Measurements from ENCODE around the gene NT5C.
A peak's percentile ranks its signal among the peaks of the same experiment; 100 is the strongest.

NT5C gene

DNA sequence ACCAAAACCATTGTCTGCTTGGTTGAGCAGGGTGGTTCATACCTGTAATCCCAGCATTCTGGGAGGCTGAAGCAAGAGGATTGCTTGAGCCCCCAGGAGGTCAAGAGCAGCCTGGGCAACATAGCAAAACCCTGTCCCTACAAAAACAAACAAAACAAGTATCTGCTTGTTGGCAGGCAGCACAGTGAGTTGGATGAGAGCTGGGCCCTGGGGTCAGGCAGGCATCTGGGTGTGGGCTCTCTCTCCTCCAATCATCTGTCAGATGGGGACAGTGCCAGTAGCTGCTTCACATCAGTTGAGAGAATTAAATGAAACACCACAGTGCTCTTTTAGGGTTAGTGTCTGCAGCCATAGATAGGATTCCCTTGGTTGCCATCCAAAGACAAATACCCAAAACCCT lies 16.0 kb downstream of the NT5C start:
- H3K27ac ChIP-seq (ENCODE audit: low read depth, low read length): no peak overlapping the region
- 0 out of 2 replicates have a peak, but pooled peaks cover 3% of the 10 kb centered on the region for H3K36me3 ChIP-seq (ENCODE audit: control insufficient read depth, low read length)
- H3K4me2 ChIP-seq (ENCODE audit: low read length): no peak overlapping the region
- TF ChIP-seq EZH2phosphoT487 (IDR thresholded peaks at IDR 0.05; ENCODE audit: borderline replicate concordance, low read length): no peak
- no peaks in the 10 kb centered on the region for H3K9me3 ChIP-seq (ENCODE audit: control insufficient read depth, insufficient read depth, low read length)
- no peak overlapping the region for H3K4me3 ChIP-seq (ENCODE audit: low read length)
- H3K9me2 ChIP-seq (replicated peaks; ENCODE audit: control insufficient read depth, low read length): no peaks in the 10 kb centered on the region
- no peaks in the 10 kb centered on the region for H4K20me1 ChIP-seq (ENCODE audit: control insufficient read depth, insufficient read depth, low read depth, low read length)
- peaks cover 8% of the 10 kb centered on the region for H3K79me2 ChIP-seq (ENCODE audit: control insufficient read depth, low read length)
- peaks cover 34% of the 10 kb centered on the region for H3K4me1 ChIP-seq (ENCODE audit: control insufficient read depth, low read length)
- no peaks in the 10 kb centered on the region for H3K27me3 ChIP-seq (ENCODE audit: control insufficient read depth, low read length)
- H3F3A ChIP-seq (ENCODE audit: control insufficient read depth, insufficient read depth): 0 out of 2 replicates have a peak, but pooled peaks cover 3% of the 10 kb centered on the region

DNA sequence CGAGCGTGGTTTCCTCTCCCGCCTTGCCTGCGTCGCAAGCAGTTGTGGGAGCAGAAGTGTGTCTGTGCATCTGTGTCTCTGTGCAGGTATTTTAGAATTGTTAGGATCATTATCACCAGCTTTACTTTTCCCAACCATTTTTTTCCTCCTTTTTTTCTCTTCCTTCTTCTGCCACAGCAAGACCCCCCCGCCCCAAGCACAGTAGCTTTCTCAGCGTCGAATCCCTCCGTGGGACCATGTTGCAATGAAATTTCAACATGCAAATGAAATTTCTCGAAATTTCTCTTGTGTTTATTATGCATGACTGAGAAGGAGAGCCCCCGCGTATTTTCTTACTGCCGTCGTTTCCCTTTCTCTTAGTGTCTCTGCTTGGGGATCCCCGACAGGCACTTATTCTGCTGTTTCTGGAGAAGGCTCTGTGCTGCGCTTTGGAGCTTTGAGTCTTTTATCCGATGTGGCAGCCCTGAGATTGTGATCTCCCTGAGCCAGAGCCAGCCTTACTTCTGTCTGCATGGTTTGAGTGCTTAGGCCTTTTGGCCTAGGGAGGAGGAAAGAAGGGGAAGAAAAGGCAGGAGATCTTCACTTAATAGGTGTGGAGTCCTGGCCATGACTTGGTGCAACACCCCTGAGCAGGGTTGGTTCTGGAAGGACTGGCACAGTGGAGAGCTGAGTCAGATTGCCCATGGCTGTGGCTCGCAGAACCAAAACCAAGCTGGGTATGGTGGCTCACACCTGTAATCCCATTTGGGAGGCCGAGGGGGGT lies 16.8 kb downstream of the NT5C start:
- Histone ChIP-seq H3K4me1 (ENCODE audit: control insufficient read depth, low read length) (peaks cover 38% of the 10 kb centered on the region), H3K27ac (ENCODE audit: low read depth, low read length) (no peak overlapping the region), H3K9me2 (replicated peaks; ENCODE audit: control insufficient read depth, low read length) (no peaks in the 10 kb centered on the region), H4K20me1 (ENCODE audit: control insufficient read depth, insufficient read depth, low read depth, low read length) (no peaks in the 10 kb centered on the region), H3K4me3 (ENCODE audit: low read length) (peak overlapping the region; percentile 78), H3K79me2 (ENCODE audit: control insufficient read depth, low read length) (peaks cover 12% of the 10 kb centered on the region), H3F3A (ENCODE audit: control insufficient read depth, insufficient read depth) (0 out of 2 replicates have a peak, but pooled peaks cover 3% of the 10 kb centered on the region), H3K9me3 (ENCODE audit: control insufficient read depth, insufficient read depth, low read length) (no peaks in the 10 kb centered on the region), H3K36me3 (ENCODE audit: control insufficient read depth, low read length) (0 out of 2 replicates have a peak, but pooled peaks cover 3% of the 10 kb centered on the region), H3K4me2 (ENCODE audit: low read length) (peak overlapping the region; percentile 95), H3K27me3 (ENCODE audit: control insufficient read depth, low read length) (no peaks in the 10 kb centered on the region)
- TF ChIP-seq EZH2phosphoT487 (IDR thresholded peaks at IDR 0.05; ENCODE audit: borderline replicate concordance, low read length): no peak
- TF ChIP-seq, protein P1, sequence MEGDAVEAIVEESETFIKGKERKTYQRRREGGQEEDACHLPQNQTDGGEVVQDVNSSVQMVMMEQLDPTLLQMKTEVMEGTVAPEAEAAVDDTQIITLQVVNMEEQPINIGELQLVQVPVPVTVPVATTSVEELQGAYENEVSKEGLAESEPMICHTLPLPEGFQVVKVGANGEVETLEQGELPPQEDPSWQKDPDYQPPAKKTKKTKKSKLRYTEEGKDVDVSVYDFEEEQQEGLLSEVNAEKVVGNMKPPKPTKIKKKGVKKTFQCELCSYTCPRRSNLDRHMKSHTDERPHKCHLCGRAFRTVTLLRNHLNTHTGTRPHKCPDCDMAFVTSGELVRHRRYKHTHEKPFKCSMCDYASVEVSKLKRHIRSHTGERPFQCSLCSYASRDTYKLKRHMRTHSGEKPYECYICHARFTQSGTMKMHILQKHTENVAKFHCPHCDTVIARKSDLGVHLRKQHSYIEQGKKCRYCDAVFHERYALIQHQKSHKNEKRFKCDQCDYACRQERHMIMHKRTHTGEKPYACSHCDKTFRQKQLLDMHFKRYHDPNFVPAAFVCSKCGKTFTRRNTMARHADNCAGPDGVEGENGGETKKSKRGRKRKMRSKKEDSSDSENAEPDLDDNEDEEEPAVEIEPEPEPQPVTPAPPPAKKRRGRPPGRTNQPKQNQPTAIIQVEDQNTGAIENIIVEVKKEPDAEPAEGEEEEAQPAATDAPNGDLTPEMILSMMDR (IDR thresholded peaks at IDR 0.05; ENCODE audit: low read depth, low read length, poor library complexity, severe bottlenecking): no peak

DNA sequence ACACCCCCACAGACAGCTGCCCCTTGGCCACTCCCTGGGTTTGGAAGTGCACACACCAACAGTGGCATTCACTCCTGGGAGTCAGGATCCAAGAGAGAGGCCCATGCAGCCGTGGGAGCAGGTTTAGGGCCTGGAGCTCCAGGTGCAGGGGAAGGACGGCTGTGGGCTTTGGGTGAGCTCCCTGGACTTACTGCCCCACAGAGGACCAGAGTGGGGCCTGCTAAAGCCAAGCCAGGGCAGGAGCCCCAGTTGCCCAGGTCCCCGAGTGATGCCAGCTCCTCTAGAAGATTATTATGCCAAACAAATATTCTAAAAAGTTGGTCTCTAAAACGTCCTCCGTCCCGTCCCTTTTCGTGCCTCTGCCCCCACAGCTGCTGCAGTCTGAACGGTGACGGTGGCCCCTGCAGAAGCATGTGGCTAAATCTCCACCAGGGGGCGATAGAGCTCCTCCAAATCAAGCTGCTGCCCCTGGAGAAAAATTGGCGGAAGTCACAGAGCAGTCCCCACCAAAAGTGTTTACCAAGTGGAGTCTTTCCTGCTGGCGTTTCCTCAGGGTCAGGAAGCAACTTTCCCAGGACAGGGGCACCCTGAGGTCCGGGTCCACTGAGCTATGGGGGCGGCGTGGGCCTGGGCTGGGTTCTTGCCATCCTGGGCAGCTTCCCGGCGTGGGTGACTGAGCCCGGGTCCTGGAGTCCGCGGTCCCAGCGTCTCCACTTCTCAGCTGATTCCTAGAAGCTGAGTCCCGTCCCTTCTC lies 17.6 kb downstream of the NT5C start:
- Histone ChIP-seq H4K20me1 (ENCODE audit: control insufficient read depth, insufficient read depth, low read depth, low read length) (no peaks in the 10 kb centered on the region), H3K79me2 (ENCODE audit: control insufficient read depth, low read length) (peaks cover 12% of the 10 kb centered on the region), H3K4me2 (ENCODE audit: low read length) (peak overlapping the region; percentile 95), H3K9me3 (ENCODE audit: control insufficient read depth, insufficient read depth, low read length) (no peaks in the 10 kb centered on the region), H3K4me1 (ENCODE audit: control insufficient read depth, low read length) (peaks cover 44% of the 10 kb centered on the region), H3K27ac (ENCODE audit: low read depth, low read length) (no peak overlapping the region), H3F3A (ENCODE audit: control insufficient read depth, insufficient read depth) (0 out of 2 replicates have a peak, but pooled peaks cover 3% of the 10 kb centered on the region), H3K27me3 (ENCODE audit: control insufficient read depth, low read length) (0 out of 2 replicates have a peak, but pooled peaks cover under 1% of the 10 kb centered on the region), H3K9me2 (replicated peaks; ENCODE audit: control insufficient read depth, low read length) (no peaks in the 10 kb centered on the region), H3K36me3 (ENCODE audit: control insufficient read depth, low read length) (0 out of 2 replicates have a peak, but pooled peaks cover 3% of the 10 kb centered on the region), H3K4me3 (ENCODE audit: low read length) (peak overlapping the region; percentile 78)
- TF ChIP-seq EZH2phosphoT487 (IDR thresholded peaks at IDR 0.05; ENCODE audit: borderline replicate concordance, low read length): no peak
- TF ChIP-seq, protein P1 (IDR thresholded peaks at IDR 0.05; ENCODE audit: low read depth, low read length, poor library complexity, severe bottlenecking): peak; percentile 94

Data from DOHH2 (cell line).